ENCODE data around the gene DHRS3.

DHRS3 gene

GRCh38 chr1:12537294-12537693 lies 80.7 kb downstream of the DHRS3 start:
- H3K9ac ChIP-seq (ENCODE audit: low read depth, low read length), result no peak overlapping the region
- H3K4me1 ChIP-seq (ENCODE audit: control insufficient read depth, insufficient read depth, low read length), result peaks cover 12% of the 10 kb centered on the region
- peaks cover 5% of the 10 kb centered on the region for H3K9me3 ChIP-seq (replicated peaks; ENCODE audit: low read length)
- peaks cover 33% of the 10 kb centered on the region for H3K27me3 ChIP-seq (ENCODE audit: control insufficient read depth, insufficient read depth, low read length)
- H3K4me3 ChIP-seq (ENCODE audit: low read length), result no peak overlapping the region
- no peak overlapping the region for H3K4me2 ChIP-seq (ENCODE audit: low read length)
- no peaks in the 10 kb centered on the region for H3K36me3 ChIP-seq (ENCODE audit: insufficient read depth, low read length)

DNA sequence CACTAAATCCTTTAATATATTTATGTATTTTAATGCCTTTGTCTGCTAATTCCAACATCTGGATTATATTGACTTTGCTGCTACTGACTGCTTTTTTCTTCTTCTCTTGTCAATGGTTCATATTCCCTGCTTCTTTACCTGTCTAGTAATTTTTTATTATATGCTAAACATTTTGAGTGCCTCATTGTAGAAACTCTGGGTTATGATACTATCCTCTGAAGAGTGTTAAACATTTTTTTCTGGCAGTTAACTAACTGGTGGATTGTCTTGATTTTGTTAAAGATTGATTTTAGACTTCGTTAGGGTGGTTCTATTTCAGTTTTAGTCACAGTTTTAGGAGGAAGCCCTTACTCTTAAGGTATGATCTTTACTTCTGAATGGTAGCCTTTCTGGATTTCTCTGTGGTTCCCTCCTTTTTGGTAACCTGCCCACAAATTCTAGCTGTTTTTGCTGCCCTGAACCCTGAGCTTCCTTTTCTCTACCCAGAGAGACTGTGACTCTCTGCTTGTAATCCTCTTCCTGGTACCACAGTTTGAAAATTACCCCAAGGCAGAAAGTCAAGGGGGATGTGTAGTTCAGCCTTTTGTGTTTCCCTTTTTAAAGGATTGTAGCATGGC lies 81.9 kb downstream of the DHRS3 start:
- Histone ChIP-seq H3K9me3 (replicated peaks; ENCODE audit: low read length) (peaks cover 5% of the 10 kb centered on the region), H3K4me1 (ENCODE audit: control insufficient read depth, insufficient read depth, low read length) (peaks cover 12% of the 10 kb centered on the region), H3K36me3 (ENCODE audit: insufficient read depth, low read length) (no peaks in the 10 kb centered on the region), H3K4me2 (ENCODE audit: low read length) (no peak overlapping the region), H3K9ac (ENCODE audit: low read depth, low read length) (no peak overlapping the region), H3K27me3 (ENCODE audit: control insufficient read depth, insufficient read depth, low read length) (peaks cover 22% of the 10 kb centered on the region), H3K4me3 (ENCODE audit: low read length) (no peak overlapping the region)

DNA sequence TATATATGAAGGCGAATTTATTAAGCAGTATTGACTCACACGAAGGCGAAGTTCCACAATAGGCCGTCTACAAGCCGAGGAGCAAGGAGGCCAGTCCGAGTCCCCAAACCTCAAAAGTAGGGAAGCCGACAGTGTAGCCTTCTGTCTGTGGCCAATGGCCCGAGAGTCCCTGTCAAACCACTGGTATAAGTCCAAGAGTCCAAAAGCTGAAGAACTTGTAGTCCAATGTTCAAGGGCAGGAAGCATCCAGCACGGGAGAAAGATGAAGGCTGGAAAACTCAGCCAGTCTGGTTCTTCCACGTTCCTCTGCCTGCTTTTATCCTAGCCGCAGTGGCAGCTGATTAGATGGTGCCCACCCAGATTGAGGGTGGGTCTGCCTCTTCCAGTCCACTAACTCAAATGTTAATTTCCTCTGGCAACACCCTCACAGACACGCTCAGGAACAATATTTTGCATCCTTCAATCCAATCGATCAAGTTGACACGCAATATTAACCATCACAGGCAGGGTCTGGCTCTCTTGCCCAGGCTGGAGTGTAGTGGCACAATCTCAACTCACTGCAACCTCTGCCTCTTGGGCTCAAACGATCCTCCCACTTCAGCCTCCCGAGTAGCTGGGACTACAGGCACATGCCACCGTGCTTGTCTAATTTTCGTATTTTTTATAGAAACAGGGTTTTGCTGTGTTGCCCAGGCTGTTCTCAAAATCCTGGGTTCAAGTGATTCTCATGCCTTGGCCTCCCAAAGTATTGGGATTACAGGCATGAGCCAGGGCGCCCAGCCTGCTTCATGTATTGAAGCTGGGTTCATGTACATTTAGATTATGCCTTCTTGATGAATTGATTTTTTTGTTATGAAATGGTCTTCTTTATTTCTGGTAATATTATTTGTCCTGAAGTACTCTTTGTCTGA lies 85.3 kb downstream of the DHRS3 start:
- no peaks in the 10 kb centered on the region for H3K36me3 ChIP-seq (ENCODE audit: insufficient read depth, low read length)
- H3K27me3 ChIP-seq (ENCODE audit: control insufficient read depth, insufficient read depth, low read length), result peaks cover 6% of the 10 kb centered on the region
- H3K4me1 ChIP-seq (ENCODE audit: control insufficient read depth, insufficient read depth, low read length), result peaks cover 5% of the 10 kb centered on the region
- H3K4me2 ChIP-seq (ENCODE audit: low read length), result no peak overlapping the region
- no peak overlapping the region for H3K9ac ChIP-seq (ENCODE audit: low read depth, low read length)
- H3K9me3 ChIP-seq (replicated peaks; ENCODE audit: low read length), result peaks cover 5% of the 10 kb centered on the region
- no peak overlapping the region for H3K4me3 ChIP-seq (ENCODE audit: low read length)

- Histone ChIP-seq H3K27me3 (ENCODE audit: control insufficient read depth, insufficient read depth, low read length) (no peaks in the 10 kb centered on the region), H3K4me2 (ENCODE audit: low read length) (no peak overlapping the region), H3K4me1 (ENCODE audit: control insufficient read depth, insufficient read depth, low read length) (peaks cover 5% of the 10 kb centered on the region), H3K4me3 (ENCODE audit: low read length) (no peak overlapping the region), H3K36me3 (ENCODE audit: insufficient read depth, low read length) (no peaks in the 10 kb centered on the region), H3K9ac (ENCODE audit: low read depth, low read length) (no peak overlapping the region), H3K9me3 (replicated peaks; ENCODE audit: low read length) (peaks cover 2% of the 10 kb centered on the region)
These were observed 86.9 kb downstream of the DHRS3 start for GRCh38 chr1:12531179-12531499.

- no peaks in the 10 kb centered on the region for H3K9me3 ChIP-seq (replicated peaks; ENCODE audit: low read length)
- no peak overlapping the region for H3K4me2 ChIP-seq (ENCODE audit: low read length)
- peaks cover 5% of the 10 kb centered on the region for H3K4me1 ChIP-seq (ENCODE audit: control insufficient read depth, insufficient read depth, low read length)
- H3K4me3 ChIP-seq (ENCODE audit: low read length), result no peak overlapping the region
- H3K36me3 ChIP-seq (ENCODE audit: insufficient read depth, low read length), result no peaks in the 10 kb centered on the region
- H3K27me3 ChIP-seq (ENCODE audit: control insufficient read depth, insufficient read depth, low read length), result no peaks in the 10 kb centered on the region
- no peak overlapping the region for H3K9ac ChIP-seq (ENCODE audit: low read depth, low read length)
These were observed 87.4 kb downstream of the DHRS3 start for GRCh38 chr1:12530462-12531178.

- H3K4me3 ChIP-seq (ENCODE audit: low read length), result no peak overlapping the region
- no peak overlapping the region for H3K4me2 ChIP-seq (ENCODE audit: low read length)
- H3K4me1 ChIP-seq (ENCODE audit: control insufficient read depth, insufficient read depth, low read length), result peaks cover 5% of the 10 kb centered on the region
- no peaks in the 10 kb centered on the region for H3K9me3 ChIP-seq (replicated peaks; ENCODE audit: low read length)
- no peak overlapping the region for H3K9ac ChIP-seq (ENCODE audit: low read depth, low read length)
- no peaks in the 10 kb centered on the region for H3K27me3 ChIP-seq (ENCODE audit: control insufficient read depth, insufficient read depth, low read length)
- H3K36me3 ChIP-seq (ENCODE audit: insufficient read depth, low read length), result no peaks in the 10 kb centered on the region
These were observed 88.3 kb downstream of the DHRS3 start for GRCh38 chr1:12529640-12530174.

- Histone ChIP-seq H3K4me3 (ENCODE audit: low read length) (no peak overlapping the region), H3K4me1 (ENCODE audit: control insufficient read depth, insufficient read depth, low read length) (peaks cover 5% of the 10 kb centered on the region), H3K27me3 (ENCODE audit: control insufficient read depth, insufficient read depth, low read length) (no peaks in the 10 kb centered on the region), H3K9me3 (replicated peaks; ENCODE audit: low read length) (no peaks in the 10 kb centered on the region), H3K4me2 (ENCODE audit: low read length) (no peak overlapping the region), H3K9ac (ENCODE audit: low read depth, low read length) (no peak overlapping the region), H3K36me3 (ENCODE audit: insufficient read depth, low read length) (no peaks in the 10 kb centered on the region)
These were observed 89.8 kb downstream of the DHRS3 start for GRCh38 chr1:12528021-12528852.

GRCh38 chr1:12527564-12527963 lies 90.4 kb downstream of the DHRS3 start:
- peaks cover 5% of the 10 kb centered on the region for H3K4me1 ChIP-seq (ENCODE audit: control insufficient read depth, insufficient read depth, low read length)
- H3K27me3 ChIP-seq (ENCODE audit: control insufficient read depth, insufficient read depth, low read length), result no peaks in the 10 kb centered on the region
- H3K4me3 ChIP-seq (ENCODE audit: low read length), result no peak overlapping the region
- H3K4me2 ChIP-seq (ENCODE audit: low read length), result no peak overlapping the region
- H3K9ac ChIP-seq (ENCODE audit: low read depth, low read length), result no peak overlapping the region
- no peaks in the 10 kb centered on the region for H3K9me3 ChIP-seq (replicated peaks; ENCODE audit: low read length)
- H3K36me3 ChIP-seq (ENCODE audit: insufficient read depth, low read length), result no peaks in the 10 kb centered on the region

GRCh38 chr1:12525311-12526181 lies 92.5 kb downstream of the DHRS3 start:
- peaks cover 5% of the 10 kb centered on the region for H3K4me1 ChIP-seq (ENCODE audit: control insufficient read depth, insufficient read depth, low read length)
- H3K9me3 ChIP-seq (replicated peaks; ENCODE audit: low read length), result no peaks in the 10 kb centered on the region
- H3K9ac ChIP-seq (ENCODE audit: low read depth, low read length), result no peak overlapping the region
- no peaks in the 10 kb centered on the region for H3K27me3 ChIP-seq (ENCODE audit: control insufficient read depth, insufficient read depth, low read length)
- no peak overlapping the region for H3K4me2 ChIP-seq (ENCODE audit: low read length)
- no peak overlapping the region for H3K4me3 ChIP-seq (ENCODE audit: low read length)
- no peaks in the 10 kb centered on the region for H3K36me3 ChIP-seq (ENCODE audit: insufficient read depth, low read length)

- no peaks in the 10 kb centered on the region for H3K36me3 ChIP-seq (ENCODE audit: insufficient read depth, low read length)
- H3K4me3 ChIP-seq (ENCODE audit: low read length), result no peak overlapping the region
- H3K9me3 ChIP-seq (replicated peaks; ENCODE audit: low read length), result no peaks in the 10 kb centered on the region
- H3K9ac ChIP-seq (ENCODE audit: low read depth, low read length), result no peak overlapping the region
- no peak overlapping the region for H3K4me2 ChIP-seq (ENCODE audit: low read length)
- H3K4me1 ChIP-seq (ENCODE audit: control insufficient read depth, insufficient read depth, low read length), result peaks cover 6% of the 10 kb centered on the region
- peaks cover 12% of the 10 kb centered on the region for H3K27me3 ChIP-seq (ENCODE audit: control insufficient read depth, insufficient read depth, low read length)
These were observed 93.7 kb downstream of the DHRS3 start for GRCh38 chr1:12524266-12524665.

Measured in skeletal muscle satellite cell (primary cell).